GM12874 (cell line): ENCODE measurements around the gene GRIN2B.

Source experiments
- CTCF ChIP-seq: IDR thresholded peaks from 2 replicates; pipeline ENCODE4 v1.5.1; 2011; ENCODE audit warnings: low read depth, mild to moderate bottlenecking, control low read depth, low read length, moderate library complexity; ENCODE audit not compliant: insufficient read depth

Gene GRIN2B

DNA sequence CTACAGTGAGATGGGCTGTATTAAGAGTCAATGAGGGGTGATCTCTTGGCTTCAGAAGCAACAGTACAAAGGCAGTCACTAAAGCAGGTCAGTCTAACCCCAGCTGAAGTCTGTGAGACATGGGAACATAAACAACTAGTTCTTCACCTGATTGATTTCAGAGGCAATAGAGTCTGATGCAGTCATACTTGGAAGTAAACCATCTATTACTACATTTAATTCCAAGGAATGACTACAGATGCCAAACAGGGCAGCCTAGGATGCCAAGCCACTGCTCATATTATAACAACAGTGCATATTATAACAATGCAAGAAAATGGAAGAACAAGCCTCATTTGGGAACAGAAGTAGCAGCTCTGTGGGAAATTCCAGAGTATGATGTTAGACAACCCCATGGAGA is 35.8 kb downstream of the GRIN2B start:
- no peak for TF ChIP-seq CTCF

DNA sequence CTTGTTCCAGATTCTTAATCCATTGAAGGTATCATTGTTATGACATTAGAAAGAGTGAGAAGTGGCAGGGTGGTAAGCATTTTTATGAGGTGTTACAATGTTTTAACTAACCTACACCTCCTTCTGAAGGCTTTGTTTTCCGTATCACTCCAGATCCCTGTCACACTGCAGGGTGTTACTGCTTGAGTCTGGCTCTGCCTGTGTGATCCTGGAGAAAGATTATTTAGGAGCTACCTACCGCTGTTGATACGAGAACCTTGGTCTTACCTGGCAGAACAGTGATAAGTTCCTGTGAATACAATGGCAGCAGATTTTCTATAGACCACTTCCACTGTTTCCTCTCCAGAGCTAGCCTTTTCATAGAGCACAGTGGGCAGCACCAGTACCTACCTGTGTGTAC is 36.2 kb downstream of the GRIN2B start:
- TF ChIP-seq CTCF = no peak

- no peak for TF ChIP-seq CTCF
Measured at GRCh38 chr12:13942826-13943225, 38.6 kb downstream of the GRIN2B start.

- TF ChIP-seq CTCF = peak; percentile 30
Measured at GRCh38 chr12:13941258-13942249, 39.8 kb downstream of the GRIN2B start.

DNA sequence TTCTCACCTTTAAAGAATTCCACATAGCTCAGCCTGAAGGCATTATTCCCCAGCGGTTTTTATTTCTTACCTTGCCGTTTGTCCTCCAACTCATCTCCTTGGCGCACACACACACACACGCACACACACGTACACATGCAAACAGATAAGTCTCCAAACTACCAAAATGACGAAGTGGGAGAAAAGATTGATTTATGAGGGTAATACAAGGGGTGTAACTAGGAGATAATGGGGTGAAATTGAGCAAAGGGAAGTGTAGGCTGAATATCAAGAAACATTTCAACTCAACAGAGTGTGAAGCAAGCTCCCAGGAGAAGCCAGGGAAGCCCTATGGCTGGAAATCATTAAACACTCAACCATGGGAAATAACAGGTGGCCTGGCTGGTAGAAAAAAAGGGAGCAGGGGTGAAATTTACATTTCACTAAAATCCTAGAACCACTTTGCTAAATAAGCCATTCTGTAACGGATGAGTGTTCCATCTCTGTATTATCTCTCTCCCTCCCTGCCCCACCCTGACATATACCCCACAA is 41.0 kb downstream of the GRIN2B start:
- no peak for TF ChIP-seq CTCF

DNA sequence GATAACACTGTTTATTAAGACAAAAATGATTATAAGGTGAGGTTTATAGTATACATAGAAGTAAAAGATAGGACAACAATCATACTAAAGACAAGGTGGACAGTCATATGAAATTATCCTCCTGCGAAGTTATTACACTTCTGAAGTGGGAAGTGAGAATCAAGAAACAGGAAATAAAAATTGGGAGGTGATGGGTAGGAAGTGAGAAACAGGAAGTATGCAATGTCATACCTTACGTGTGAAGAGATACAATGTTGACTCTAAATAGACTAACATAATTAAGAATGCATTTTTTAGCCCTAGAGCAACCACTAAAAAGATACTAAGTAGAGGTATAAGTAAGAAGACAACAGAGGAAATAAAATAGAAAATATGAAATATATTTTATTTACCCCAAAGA is 43.7 kb downstream of the GRIN2B start:
- TF ChIP-seq CTCF = no peak

DNA sequence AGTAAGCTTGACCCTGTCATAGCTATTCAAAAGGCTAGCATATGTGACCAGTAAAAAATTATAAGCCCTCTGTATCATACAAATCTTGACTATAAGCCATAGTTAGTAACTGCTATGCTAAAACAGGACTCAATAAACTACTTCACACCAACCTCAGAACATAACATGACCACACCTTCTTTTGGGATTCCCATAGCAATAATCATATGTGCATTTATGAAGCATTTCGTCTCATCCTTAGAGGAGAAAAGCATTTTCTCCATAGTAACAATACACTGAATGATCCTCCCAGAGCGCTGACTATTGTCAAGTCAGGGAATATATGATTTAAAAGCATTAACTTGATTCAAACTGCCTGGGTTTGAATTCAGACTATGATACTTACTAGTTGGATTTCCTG is 46.2 kb downstream of the GRIN2B start:
- TF ChIP-seq CTCF = no peak
